HG03457 (cell line): ENCODE results near the gene F10.

ENCODE experiments used
- ATAC-seq: cut with Tn5 transposase; IDR thresholded peaks from one replicate; pipeline ENCODE4 v1.9.1; 2021; ENCODE audit warnings: moderate number of reproducible peaks; ENCODE audit not compliant: unreplicated experiment

Gene F10

GRCh38 chr13:113129921-113130750, 7.5 kb downstream of the F10 start:
- no peak for ATAC-seq

GRCh38 chr13:113135281-113135760, 12.7 kb downstream of the F10 start:
- no peak for ATAC-seq

GRCh38 chr13:113137691-113138298, 15.2 kb downstream of the F10 start:
- no peak for ATAC-seq

- ATAC-seq: no peak
Observed at GRCh38 chr13:113138792-113139551, 16.4 kb downstream of the F10 start.

- no peak for ATAC-seq
Observed at GRCh38 chr13:113139577-113139976, 17.0 kb downstream of the F10 start.

- no peak for ATAC-seq
Observed at GRCh38 chr13:113140677-113141600, 18.3 kb downstream of the F10 start.

- no peak for ATAC-seq
Observed at GRCh38 chr13:113141601-113141970, 19.0 kb downstream of the F10 start.

GRCh38 chr13:113142876-113143275, 20.3 kb downstream of the F10 start:
- no peak for ATAC-seq

- ATAC-seq: no peak
Observed at GRCh38 chr13:113143466-113144254, 21.1 kb downstream of the F10 start.

GRCh38 chr13:113144255-113144629, 21.6 kb downstream of the F10 start:
- no peak for ATAC-seq

- ATAC-seq: no peak
Observed at GRCh38 chr13:113145496-113145895, 22.9 kb downstream of the F10 start.

- ATAC-seq: no peak
Observed at GRCh38 chr13:113145911-113146598, 23.5 kb downstream of the F10 start.

- no peak for ATAC-seq
Observed at GRCh38 chr13:113146750-113147149, 24.2 kb downstream of the F10 start.

GRCh38 chr13:113147206-113147605, 24.6 kb downstream of the F10 start:
- no peak for ATAC-seq

- no peak for ATAC-seq
Observed at GRCh38 chr13:113148407-113148806, 25.8 kb downstream of the F10 start.

- no peak for ATAC-seq
Observed at GRCh38 chr13:113148940-113149503, 26.4 kb downstream of the F10 start.

GRCh38 chr13:113149711-113150549, 27.3 kb downstream of the F10 start:
- no peak for ATAC-seq
